ENCODE data around the gene NCOA5. TPM values are rescaled to one million over a fixed set of nuclear protein-coding genes. Genes with fewer than 3 reads are reported as not detected.
A peak's percentile ranks its signal among the peaks of the same experiment; 100 is the strongest.

Gene NCOA5
- total RNA-seq, 2 donors from 2014 or later = 14.5 to 15.0 TPM

GRCh38 chr20:46017272-46017671 lies 72.5 kb downstream of the NCOA5 start:
- H3K9me3 ChIP-seq (ENCODE audit: control insufficient read depth, low read length, poor library complexity, severe bottlenecking) = no peaks in the 10 kb centered on the region
- ATAC-seq (no peak), DNase-seq (no peak)
- peaks cover 8% of the 10 kb centered on the region for H3K36me3 Mint-ChIP-seq (ENCODE audit: low read depth)
- H3K4me1 Mint-ChIP-seq = peaks cover 29% of the 10 kb centered on the region
- no peak overlapping the region for H3K4me3 Mint-ChIP-seq
- no peak overlapping the region for H3K27ac Mint-ChIP-seq
- H3K27me3 Mint-ChIP-seq = peaks cover 44% of the 10 kb centered on the region

GRCh38 chr20:46014517-46015396 lies 75.0 kb downstream of the NCOA5 start:
- H3K4me3 Mint-ChIP-seq = peak overlapping the region; percentile 45
- peaks cover 38% of the 10 kb centered on the region for H3K4me1 Mint-ChIP-seq
- H3K36me3 Mint-ChIP-seq (ENCODE audit: low read depth) = peaks cover 9% of the 10 kb centered on the region
- ATAC-seq = no peak
- peaks cover 54% of the 10 kb centered on the region for H3K27me3 Mint-ChIP-seq
- H3K9me3 ChIP-seq (ENCODE audit: control insufficient read depth, low read length, poor library complexity, severe bottlenecking) = no peaks in the 10 kb centered on the region
- no peak overlapping the region for H3K27ac Mint-ChIP-seq
- DNase-seq = no peak

- Mint-ChIP-seq H3K4me3 (peak overlapping the region; percentile 76), H3K27me3 (peaks cover 60% of the 10 kb centered on the region), H3K36me3 (ENCODE audit: low read depth) (peaks cover 9% of the 10 kb centered on the region), H3K4me1 (peaks cover 45% of the 10 kb centered on the region), H3K27ac (no peak overlapping the region)
- DNase-seq (peak; percentile 57 to 63 (median 61)), ATAC-seq (peak; percentile 71)
- no peaks in the 10 kb centered on the region for H3K9me3 ChIP-seq (ENCODE audit: control insufficient read depth, low read length, poor library complexity, severe bottlenecking)
These were observed 75.8 kb downstream of the NCOA5 start for GRCh38 chr20:46013829-46014516.

- peaks cover 49% of the 10 kb centered on the region for H3K4me1 Mint-ChIP-seq
- H3K36me3 Mint-ChIP-seq (ENCODE audit: low read depth) = peaks cover 8% of the 10 kb centered on the region
- no peak overlapping the region for H3K27ac Mint-ChIP-seq
- peaks cover 60% of the 10 kb centered on the region for H3K27me3 Mint-ChIP-seq
- DNase-seq = no peak
- no peak for ATAC-seq
- H3K4me3 Mint-ChIP-seq = peak overlapping the region; percentile 83
- no peaks in the 10 kb centered on the region for H3K9me3 ChIP-seq (ENCODE audit: control insufficient read depth, low read length, poor library complexity, severe bottlenecking)
These were observed 76.4 kb downstream of the NCOA5 start for GRCh38 chr20:46013322-46013828.

GRCh38 chr20:46012921-46013320 lies 76.8 kb downstream of the NCOA5 start:
- DNase-seq = no peak
- Mint-ChIP-seq H3K27me3 (peaks cover 60% of the 10 kb centered on the region), H3K4me3 (peak overlapping the region; percentile 83), H3K27ac (peak overlapping the region; percentile 72), H3K36me3 (ENCODE audit: low read depth) (peaks cover 8% of the 10 kb centered on the region), H3K4me1 (peaks cover 53% of the 10 kb centered on the region)
- no peak for ATAC-seq
- no peaks in the 10 kb centered on the region for H3K9me3 ChIP-seq (ENCODE audit: control insufficient read depth, low read length, poor library complexity, severe bottlenecking)

GRCh38 chr20:46011631-46012482 lies 77.9 kb downstream of the NCOA5 start:
- Mint-ChIP-seq H3K27ac (peak overlapping the region; percentile 72), H3K4me1 (peaks cover 52% of the 10 kb centered on the region), H3K27me3 (peaks cover 60% of the 10 kb centered on the region), H3K36me3 (ENCODE audit: low read depth) (peaks cover 8% of the 10 kb centered on the region), H3K4me3 (peak overlapping the region; percentile 13)
- H3K9me3 ChIP-seq (ENCODE audit: control insufficient read depth, low read length, poor library complexity, severe bottlenecking) = no peaks in the 10 kb centered on the region
- DNase-seq = no peak
- ATAC-seq = no peak

Other genes starting within 250 kb of the NCOA5 start
- 10 to 100 TPM; 18.8 to 22.3 TPM for gene ACOT8, start 232.6 kb downstream of the NCOA5 start, total RNA-seq
- 1 to 10 TPM in 1 of 2 donors, under 1 TPM in 1; 0.89 to 1.2 TPM for gene ZSWIM3, start 232.3 kb downstream of the NCOA5 start, total RNA-seq
- gene ZSWIM1, start 208.7 kb downstream of the NCOA5 start, total RNA-seq = 10 to 100 TPM in 1 of 2 donors, 1 to 10 TPM in 1; 8.0 to 10.2 TPM
- gene SPATA25, start 202.3 kb downstream of the NCOA5 start, total RNA-seq = 1 to 10 TPM in 1 of 2 donors, under 1 TPM in 1; 0.94 to 1.3 TPM
- 1 to 10 TPM; 1.5 to 2.1 TPM for gene NEURL2, start 198.8 kb downstream of the NCOA5 start, total RNA-seq
- 100 to 1,000 TPM; 121 to 200 TPM for gene CTSA, start 198.6 kb downstream of the NCOA5 start, total RNA-seq
- 1 to 10 TPM in 1 of 2 donors, not detected in 1; 1.5 TPM for gene PLTP, start 177.8 kb downstream of the NCOA5 start, total RNA-seq
- gene PCIF1, start 155.3 kb downstream of the NCOA5 start, total RNA-seq = 10 to 100 TPM; 72.4 to 73.7 TPM
- gene ZNF335, start 117.8 kb downstream of the NCOA5 start, total RNA-seq = 100 to 1,000 TPM in 1 of 2 donors, 10 to 100 TPM in 1; 95.1 to 129 TPM
- gene MMP9, start 81.1 kb downstream of the NCOA5 start, total RNA-seq = 1 to 10 TPM; 2.6 to 2.7 TPM
- gene SLC12A5, start 60.7 kb downstream of the NCOA5 start, total RNA-seq = not detected
- gene CD40, start 28.4 kb upstream of the NCOA5 start, total RNA-seq = 1 to 10 TPM in 1 of 2 donors, under 1 TPM in 1; 0.68 to 5.8 TPM
- not detected for gene CDH22, start 218.5 kb upstream of the NCOA5 start, total RNA-seq

Data from T-helper 17 cell (primary cell).